Esophagus muscularis mucosa (tissue), 4 donors: ENCODE data around the gene GP1BB. TPM values are rescaled to one million over a fixed set of nuclear protein-coding genes. Genes with fewer than 3 reads are reported as not detected.

Experiments
- DNase-seq: peaks from one replicate; pipeline ENCODE4 v3.0.0-alpha.2; 2017; ENCODE audit errors: extremely low spot score
- H3K27ac ChIP-seq, 4 donors: fragments of 200-600 bp; sonication (generic); replicated peaks in 1 of 4; 1 replicate in 3 of 4; 2 replicates in 1 of 4; pipeline ENCODE4 v1.5.1; 2016 to 2019; ENCODE audit warnings: mild to moderate bottlenecking in 1 of 4
- H3K27me3 ChIP-seq, 4 donors: fragments of 200-600 bp; sonication (generic); one replicate each; pipeline versions ENCODE4 v1.5.1 to v1.6.0; 2016 to 2019
- H3K36me3 ChIP-seq, 4 donors: fragments of 200-600 bp; sonication (generic); one replicate each; pipeline ENCODE4 v1.5.1; 2016 to 2019
- H3K4me1 ChIP-seq, 4 donors: fragments of 200-600 bp; sonication (generic); one replicate each; pipeline ENCODE4 v1.5.1; 2016 to 2019
- H3K4me3 ChIP-seq, 4 donors: fragments of 200-600 bp; sonication (generic); 1 replicate in 2 of 4; 2 replicates in 2 of 4; pipeline ENCODE4 v1.5.1; 2016 to 2019; ENCODE audit warnings: mild to moderate bottlenecking in 4 of 4, moderate library complexity in 1 of 4
- H3K9me3 ChIP-seq, 4 donors: fragments of 200-600 bp; sonication (generic); 1 replicate in 3 of 4; 2 replicates in 1 of 4; pipeline ENCODE4 v1.5.1; 2016 to 2019
- EP300 ChIP-seq: sonication (generic); formaldehyde crosslinking; IDR thresholded peaks from one replicate; pipeline ENCODE4 v1.6.1; 2017; ENCODE audit warnings: antibody characterized with exemption
- POLR2A ChIP-seq: fragments of 450-650 bp; IDR thresholded peaks from one replicate; pipeline ENCODE4 v1.6.1; 2017; ENCODE audit warnings: antibody characterized with exemption, moderate library complexity, mild to moderate bottlenecking, low read depth
- POLR2AphosphoS5 ChIP-seq, 2 donors: sonication (generic); formaldehyde crosslinking; IDR thresholded peaks; one replicate each; pipeline ENCODE4 v1.6.1; 2017; ENCODE audit warnings: antibody characterized with exemption in 2 of 2
- WGBS: methylation state at CpG from one replicate; pipeline ENCODE4 v1.1.5; 2018; 5-methylcytosine and 5-hydroxymethylcytosine counted together
- intact Hi-C: fragments of 100-400 bp; cut with DNase I; formaldehyde crosslinking; loops from one replicate; pipeline ENCODE4 v1.15.1; 2023
- total RNA-seq, 4 donors: library from RNA; depleted of rRNA; stranded (reverse); fragments of >200 nt; gene quantifications; one replicate each; pipeline versions ENCODE4 v1.1.0 to v1.2.1, GENCODE V29; 2016
- TF ChIP-seq, protein P1 (sequence below), 3 experiments: fragments of 200-600 bp in 2 of 3; fragments of 450-650 bp in 1 of 3; sonication (generic) in 2 of 3; IDR thresholded peaks; one replicate each; pipeline ENCODE4 v1.5.1; 2017 to 2019; ENCODE audit warnings: antibody characterized with exemption in 3 of 3, mild to moderate bottlenecking in 2 of 3, moderate library complexity in 1 of 3

Gene GP1BB
- total RNA-seq, 4 donors from 2014 or later, result 1.7 to 16.7 (median 5.7) TPM

DNA sequence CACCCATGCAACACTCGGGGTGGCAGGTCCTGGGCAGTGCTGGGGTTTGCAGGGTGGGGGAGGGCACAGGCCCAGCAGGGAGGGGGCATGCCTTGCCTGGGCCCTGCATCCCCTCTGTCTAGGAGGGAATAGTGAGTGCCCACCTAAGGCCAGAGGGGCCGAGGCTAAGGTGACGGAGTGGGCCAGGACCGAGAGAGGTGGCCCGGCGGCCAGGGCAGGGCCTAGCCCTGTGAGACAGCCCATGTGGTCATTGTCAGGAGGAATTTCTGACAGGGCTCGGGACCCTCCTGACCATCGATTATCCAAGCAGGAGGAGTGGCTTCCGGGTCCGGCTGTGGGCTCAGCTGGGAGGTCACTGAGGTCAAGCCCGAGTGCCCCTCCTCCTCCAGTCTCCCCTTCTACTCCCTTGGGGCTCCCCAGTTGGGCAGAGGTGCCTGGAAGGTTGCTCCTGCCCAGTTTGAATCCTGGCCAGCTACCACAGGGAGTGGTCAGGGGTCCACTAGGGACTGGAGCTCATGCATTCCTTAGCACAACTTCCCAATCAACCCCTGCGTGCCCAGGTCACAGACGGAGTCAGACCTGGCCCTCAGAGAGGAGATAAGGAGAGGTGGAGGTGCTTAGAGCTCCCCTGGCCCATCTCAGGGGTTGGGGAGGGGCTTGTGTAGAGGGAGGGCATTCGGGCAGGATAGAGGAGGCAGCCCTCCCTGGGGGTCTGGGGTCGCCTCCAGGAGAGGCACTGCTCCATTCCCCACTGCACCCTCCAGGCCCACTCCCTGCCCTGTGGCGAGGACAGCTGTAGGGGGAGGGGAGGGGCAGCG is 14.7 kb downstream of the GP1BB start:
- Histone ChIP-seq H3K4me3 (no peak overlapping the region), H3K9me3 (no peaks in the 10 kb centered on the region), H3K36me3 (no peaks in the 10 kb centered on the region), H3K27ac (no peak overlapping the region), H3K27me3 (peaks cover 0 to 44% (median 0%) of the 10 kb centered on the region in 4 donors), H3K4me1 (no peaks in the 10 kb centered on the region)
- intact Hi-C loops, result no loop called here
- TF ChIP-seq POLR2A, result no peak
- 85% methylated on average over 13 of the region's 17 CpGs for WGBS
- DNase-seq, result no peak

DNA sequence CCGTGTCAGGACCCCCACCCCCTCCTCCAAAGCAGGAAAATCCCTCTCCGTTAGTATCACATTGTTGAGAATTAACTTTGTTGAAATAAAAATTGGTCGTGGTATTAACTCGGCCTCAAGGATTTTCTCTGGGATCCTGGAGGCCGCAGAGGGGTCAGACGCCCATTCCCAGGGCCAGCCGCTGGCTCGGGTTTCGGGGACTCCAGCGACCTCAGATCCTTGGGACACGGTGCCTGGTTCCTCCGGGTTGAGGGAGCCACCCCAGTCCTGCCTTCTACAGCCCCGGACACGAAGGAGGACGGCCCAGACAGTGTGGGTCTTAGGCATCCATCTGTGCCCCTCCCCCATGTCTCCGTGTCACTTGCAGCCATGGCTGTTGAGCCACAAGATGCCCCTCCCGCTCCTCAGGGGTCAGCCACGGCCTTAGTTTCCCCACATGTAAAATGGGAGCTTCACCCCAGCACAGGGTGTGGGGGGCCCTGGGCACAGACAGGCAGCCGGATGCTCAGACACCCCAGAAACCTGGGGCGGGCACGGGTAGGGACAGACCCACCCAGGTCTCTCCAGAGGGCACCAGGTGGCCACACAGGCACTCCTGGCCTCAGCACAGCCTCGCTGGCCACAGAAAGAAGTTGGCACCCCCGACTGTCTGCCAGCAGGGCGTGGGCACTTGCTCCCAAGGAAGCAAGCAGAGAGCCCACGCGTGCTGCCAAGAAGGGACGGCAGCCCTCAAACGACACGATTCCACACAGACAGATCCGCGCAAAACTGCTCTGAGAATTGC is 15.5 kb downstream of the GP1BB start:
- Histone ChIP-seq H3K27me3 (peaks cover 0 to 44% (median 0%) of the 10 kb centered on the region in 4 donors), H3K27ac (no peak overlapping the region), H3K36me3 (no peaks in the 10 kb centered on the region), H3K4me3 (no peak overlapping the region), H3K4me1 (no peaks in the 10 kb centered on the region), H3K9me3 (no peaks in the 10 kb centered on the region)
- intact Hi-C loops, result no loop called here
- 78% methylated on average over 22 of the region's 31 CpGs for WGBS
- TF ChIP-seq POLR2A (no peak), POLR2AphosphoS5 (IDR thresholded peaks at IDR 0.05) (no peak), EP300 (no peak)
- TF ChIP-seq, protein P1, sequence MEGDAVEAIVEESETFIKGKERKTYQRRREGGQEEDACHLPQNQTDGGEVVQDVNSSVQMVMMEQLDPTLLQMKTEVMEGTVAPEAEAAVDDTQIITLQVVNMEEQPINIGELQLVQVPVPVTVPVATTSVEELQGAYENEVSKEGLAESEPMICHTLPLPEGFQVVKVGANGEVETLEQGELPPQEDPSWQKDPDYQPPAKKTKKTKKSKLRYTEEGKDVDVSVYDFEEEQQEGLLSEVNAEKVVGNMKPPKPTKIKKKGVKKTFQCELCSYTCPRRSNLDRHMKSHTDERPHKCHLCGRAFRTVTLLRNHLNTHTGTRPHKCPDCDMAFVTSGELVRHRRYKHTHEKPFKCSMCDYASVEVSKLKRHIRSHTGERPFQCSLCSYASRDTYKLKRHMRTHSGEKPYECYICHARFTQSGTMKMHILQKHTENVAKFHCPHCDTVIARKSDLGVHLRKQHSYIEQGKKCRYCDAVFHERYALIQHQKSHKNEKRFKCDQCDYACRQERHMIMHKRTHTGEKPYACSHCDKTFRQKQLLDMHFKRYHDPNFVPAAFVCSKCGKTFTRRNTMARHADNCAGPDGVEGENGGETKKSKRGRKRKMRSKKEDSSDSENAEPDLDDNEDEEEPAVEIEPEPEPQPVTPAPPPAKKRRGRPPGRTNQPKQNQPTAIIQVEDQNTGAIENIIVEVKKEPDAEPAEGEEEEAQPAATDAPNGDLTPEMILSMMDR (IDR thresholded peaks at IDR 0.05), result no peak
- no peak for DNase-seq

DNA sequence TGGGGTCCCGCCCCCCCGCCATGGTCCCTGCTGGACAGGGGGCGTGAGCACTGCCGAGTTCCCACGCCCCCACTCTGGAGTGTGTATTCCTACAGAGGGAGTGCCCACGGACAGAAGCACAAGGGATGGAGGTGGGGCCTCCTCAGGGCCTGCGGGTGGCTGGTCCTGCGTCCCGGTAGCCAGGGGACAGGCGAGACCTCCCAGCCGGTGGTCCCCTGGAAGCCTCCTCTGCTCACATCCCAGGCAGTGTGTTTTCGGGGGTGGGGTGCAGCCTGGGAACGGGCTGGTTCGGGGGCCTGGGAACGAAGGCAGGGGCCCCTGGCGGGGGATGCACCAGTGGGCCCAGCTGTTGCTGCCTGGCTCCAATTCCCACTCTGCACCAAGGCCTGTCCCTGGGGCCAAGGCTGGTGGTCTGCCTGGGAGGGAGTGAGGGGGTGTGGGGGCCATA is 16.1 kb downstream of the GP1BB start:
- DNase-seq, result no peak
- TF ChIP-seq, protein P1 (IDR thresholded peaks at IDR 0.05), result no peak
- TF ChIP-seq EP300 (no peak), POLR2A (no peak), POLR2AphosphoS5 (IDR thresholded peaks at IDR 0.05) (no peak)
- Histone ChIP-seq H3K27me3 (peaks cover 0 to 44% (median 0%) of the 10 kb centered on the region in 4 donors), H3K4me1 (no peaks in the 10 kb centered on the region), H3K27ac (no peak overlapping the region), H3K9me3 (no peaks in the 10 kb centered on the region), H3K36me3 (no peaks in the 10 kb centered on the region), H3K4me3 (no peak overlapping the region)
- intact Hi-C loops, result no loop called here
- 44% methylated on average over 5 of the region's 16 CpGs for WGBS

DNA sequence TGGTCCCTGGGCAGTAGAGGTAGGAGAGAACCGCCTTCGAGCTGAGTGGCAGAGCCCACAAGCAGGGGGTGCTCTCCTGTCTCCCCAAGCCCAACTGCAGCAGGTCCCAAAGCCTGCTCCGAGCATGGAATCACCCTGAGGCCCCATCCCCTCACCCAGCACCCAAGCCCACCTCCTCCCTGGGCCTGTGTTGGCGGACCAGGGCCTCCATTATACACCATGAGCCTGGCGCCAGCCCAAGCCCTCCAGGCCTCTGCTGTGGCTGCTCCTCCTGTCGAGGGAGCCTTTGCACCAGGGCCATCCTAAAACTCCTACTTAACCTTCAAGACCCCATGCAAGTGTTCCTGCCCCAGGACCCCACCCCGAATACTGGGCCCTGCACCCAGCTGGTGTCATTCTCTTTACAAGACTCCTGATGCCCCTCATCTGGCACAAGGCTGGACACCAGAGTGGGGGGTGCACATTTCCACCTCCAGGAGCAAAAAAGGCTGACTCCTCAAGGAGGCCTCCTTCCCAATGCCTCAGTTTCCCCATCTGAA is 16.6 kb downstream of the GP1BB start:
- Histone ChIP-seq H3K9me3 (no peaks in the 10 kb centered on the region), H3K4me3 (no peak overlapping the region), H3K36me3 (no peaks in the 10 kb centered on the region), H3K27me3 (peaks cover 0 to 44% (median 0%) of the 10 kb centered on the region in 4 donors), H3K4me1 (no peaks in the 10 kb centered on the region), H3K27ac (no peak overlapping the region)
- intact Hi-C loops, result no loop called here
- no peak for TF ChIP-seq POLR2A
- no peak for TF ChIP-seq EP300
- no peak for TF ChIP-seq POLR2AphosphoS5 (IDR thresholded peaks at IDR 0.05)
- TF ChIP-seq, protein P1 (IDR thresholded peaks at IDR 0.05), result no peak
- no peak for DNase-seq
- WGBS, result 85% methylated on average over 5 of the region's 7 CpGs

DNA sequence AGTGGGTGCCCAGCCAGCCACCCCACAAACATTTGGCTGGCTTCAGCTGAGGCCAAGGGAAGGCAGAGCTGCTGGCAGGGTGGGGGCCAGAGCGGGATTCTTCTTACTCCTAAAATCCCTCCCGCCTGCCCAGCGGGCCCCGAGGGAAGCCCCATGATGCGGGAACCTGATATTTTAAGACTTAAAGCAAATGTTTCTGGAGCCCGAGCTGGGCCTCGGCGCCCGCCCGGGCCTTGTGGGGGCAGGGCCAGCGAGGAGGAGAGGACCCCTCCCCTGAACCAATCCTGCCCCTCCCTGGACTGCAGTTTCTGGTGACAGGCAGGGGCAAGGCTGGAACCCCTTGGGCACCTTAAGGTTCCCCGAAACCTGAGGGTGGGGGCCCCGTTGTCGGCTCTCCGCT is 17.2 kb downstream of the GP1BB start:
- WGBS, result 84% methylated on average over 14 of the region's 15 CpGs
- TF ChIP-seq, protein P1 (IDR thresholded peaks at IDR 0.05), result no peak
- no peak for TF ChIP-seq POLR2AphosphoS5 (IDR thresholded peaks at IDR 0.05)
- TF ChIP-seq EP300, result no peak
- no peak for TF ChIP-seq POLR2A
- intact Hi-C loops, result no loop called here
- Histone ChIP-seq H3K27me3 (peaks cover 0 to 44% (median 0%) of the 10 kb centered on the region in 4 donors), H3K4me3 (no peak overlapping the region), H3K4me1 (peaks cover 0 to 4% (median under 1%) of the 10 kb centered on the region in 4 donors), H3K36me3 (no peaks in the 10 kb centered on the region), H3K9me3 (no peaks in the 10 kb centered on the region), H3K27ac (no peak overlapping the region)
- DNase-seq, result no peak
